HepG2 (cell line): Measurements from ENCODE around the gene HIPK2.

Source experiments
- JARID2 ChIP-seq: sonication (generic); formaldehyde crosslinking; IDR thresholded peaks from 2 replicates; pipeline ENCODE4 v1.8.1; 2023; ENCODE audit warnings: missing genetic modification reagents, inconsistent platforms; ENCODE audit not compliant: insufficient replicate concordance
- POLR2A ChIP-seq, 2 experiments: IDR thresholded peaks; 2 replicates each; pipeline ENCODE4 v1.6.1; 2011; ENCODE audit warnings: low read depth in 2 of 2, low read length in 2 of 2, mild to moderate bottlenecking in 1 of 2, moderate library complexity in 1 of 2; ENCODE audit not compliant: insufficient read depth in 1 of 2
- RNF2 ChIP-seq: fragments of 450-650 bp; conservative IDR thresholded peaks from 2 replicates; pipeline ENCODE4 v1.6.1; 2016; ENCODE audit warnings: low read depth
- TBP ChIP-seq: sonication (generic); formaldehyde crosslinking; IDR thresholded peaks from 2 replicates; pipeline ENCODE4 v1.5.0; 2020; ENCODE audit warnings: missing genetic modification reagents
- TCF7L2 ChIP-seq: IDR thresholded peaks from 2 replicates; pipeline ENCODE4 v1.6.1; 2011; ENCODE audit warnings: mild to moderate bottlenecking, low read depth, low read length, moderate library complexity
- TP53 ChIP-seq: sonication (generic); formaldehyde crosslinking; conservative IDR thresholded peaks from 2 replicates; pipeline ENCODE4 v1.4.0; 2020; ENCODE audit warnings: missing genetic modification reagents
- YY1 ChIP-seq: IDR thresholded peaks from 2 replicates; pipeline ENCODE4 v1.6.1; 2011; ENCODE audit warnings: low read length, low read depth, moderate library complexity, mild to moderate bottlenecking; ENCODE audit not compliant: insufficient read depth, insufficient replicate concordance
- ZC3H13 ChIP-seq: sonication (generic); formaldehyde crosslinking; IDR thresholded peaks from 2 replicates; pipeline ENCODE4 v1.8.1; 2023; ENCODE audit warnings: mild to moderate bottlenecking, missing genetic modification reagents, moderate library complexity
- TF ChIP-seq, protein P1 (sequence below): sonication (generic); formaldehyde crosslinking; IDR thresholded peaks from 2 replicates; pipeline ENCODE4 v1.8.0; 2022; ENCODE audit warnings: mild to moderate bottlenecking, missing genetic modification reagents
- TF ChIP-seq, protein P2 (sequence below): sonication (generic); formaldehyde crosslinking; IDR thresholded peaks from 2 replicates; pipeline ENCODE4 v1.8.1; 2023; ENCODE audit warnings: missing genetic modification reagents, inconsistent platforms, borderline replicate concordance

DNA sequence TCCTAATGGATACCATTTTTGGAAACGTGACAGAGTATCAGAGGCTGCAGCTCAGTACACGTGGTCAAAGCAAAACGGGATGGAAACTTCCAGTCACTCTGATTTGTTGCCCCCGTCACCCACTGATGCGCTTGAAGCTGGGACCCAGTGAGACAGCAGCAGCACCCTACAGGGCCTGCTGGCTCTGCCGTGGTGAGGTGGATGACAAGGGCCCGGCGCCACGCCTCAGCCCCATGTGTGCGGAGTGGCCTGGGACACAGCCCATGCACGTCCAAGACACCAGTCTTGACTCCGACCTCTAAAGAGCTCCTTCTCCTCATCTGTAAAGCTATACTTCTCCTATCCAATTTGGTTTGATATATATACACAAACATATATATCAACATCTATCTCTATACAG is 215.3 kb downstream of the HIPK2 start:
- TF ChIP-seq, protein P1, sequence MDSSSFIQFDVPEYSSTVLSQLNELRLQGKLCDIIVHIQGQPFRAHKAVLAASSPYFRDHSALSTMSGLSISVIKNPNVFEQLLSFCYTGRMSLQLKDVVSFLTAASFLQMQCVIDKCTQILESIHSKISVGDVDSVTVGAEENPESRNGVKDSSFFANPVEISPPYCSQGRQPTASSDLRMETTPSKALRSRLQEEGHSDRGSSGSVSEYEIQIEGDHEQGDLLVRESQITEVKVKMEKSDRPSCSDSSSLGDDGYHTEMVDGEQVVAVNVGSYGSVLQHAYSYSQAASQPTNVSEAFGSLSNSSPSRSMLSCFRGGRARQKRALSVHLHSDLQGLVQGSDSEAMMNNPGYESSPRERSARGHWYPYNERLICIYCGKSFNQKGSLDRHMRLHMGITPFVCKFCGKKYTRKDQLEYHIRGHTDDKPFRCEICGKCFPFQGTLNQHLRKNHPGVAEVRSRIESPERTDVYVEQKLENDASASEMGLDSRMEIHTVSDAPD (CRISPR knock-in tag), result no peak
- TF ChIP-seq RNF2 (no peak), ZC3H13 (CRISPR knock-in tag) (no peak), TCF7L2 (no peak), JARID2 (CRISPR knock-in tag) (no peak), TBP (no peak), TP53 (CRISPR knock-in tag) (no peak), POLR2A (IDR thresholded peaks at IDR 0.05; ENCODE audit: insufficient read depth in 1 of 2, low read depth in 2 of 2, low read length in 2 of 2) (no peak), YY1 (no peak)
- TF ChIP-seq, protein P2, sequence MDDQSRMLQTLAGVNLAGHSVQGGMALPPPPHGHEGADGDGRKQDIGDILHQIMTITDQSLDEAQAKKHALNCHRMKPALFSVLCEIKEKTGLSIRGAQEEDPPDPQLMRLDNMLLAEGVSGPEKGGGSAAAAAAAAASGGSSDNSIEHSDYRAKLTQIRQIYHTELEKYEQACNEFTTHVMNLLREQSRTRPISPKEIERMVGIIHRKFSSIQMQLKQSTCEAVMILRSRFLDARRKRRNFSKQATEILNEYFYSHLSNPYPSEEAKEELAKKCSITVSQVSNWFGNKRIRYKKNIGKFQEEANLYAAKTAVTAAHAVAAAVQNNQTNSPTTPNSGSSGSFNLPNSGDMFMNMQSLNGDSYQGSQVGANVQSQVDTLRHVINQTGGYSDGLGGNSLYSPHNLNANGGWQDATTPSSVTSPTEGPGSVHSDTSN (CRISPR knock-in tag), result no peak
